Aorta (tissue), 5 donors: ENCODE results near the gene GLT1D1. TPM values are rescaled to one million over a fixed set of nuclear protein-coding genes. Genes with fewer than 3 reads are reported as not detected.

Experiments
- ATAC-seq: fragments of 200-7000 bp; cut with Tn5 transposase; one replicate; pipeline ENCODE4 v1.9.1; 2022; ENCODE audit warnings: moderate library complexity; ENCODE audit not compliant: low FRiP score
- DNase-seq, 2 donors: peaks; one replicate each; pipeline ENCODE4 v3.0.0-alpha.2; 2020
- H3K27ac ChIP-seq, 2 donors: one replicate each; pipeline ENCODE4 v1.5.1; 2013; ENCODE audit warnings: low read length in 2 of 2, mild to moderate bottlenecking in 2 of 2, moderate library complexity in 2 of 2, control low read depth in 1 of 2, inconsistent platforms in 1 of 2, low read depth in 1 of 2
- H3K27me3 ChIP-seq, 2 donors: one replicate each; pipeline ENCODE4 v1.6.1; 2013; ENCODE audit warnings: control low read depth in 1 of 2, low read length in 1 of 2, mild to moderate bottlenecking in 1 of 2, moderate library complexity in 1 of 2; ENCODE audit not compliant: insufficient read depth in 2 of 2, control insufficient read depth in 1 of 2
- H3K36me3 ChIP-seq, 2 donors: one replicate each; pipeline ENCODE4 v1.6.1; 2013; ENCODE audit warnings: control low read depth in 1 of 2, low read length in 1 of 2, mild to moderate bottlenecking in 1 of 2; ENCODE audit not compliant: insufficient read depth in 2 of 2, control insufficient read depth in 1 of 2
- H3K4me1 ChIP-seq, 2 donors: one replicate each; pipeline ENCODE4 v1.6.1; 2013; ENCODE audit warnings: low read length in 2 of 2, control low read depth in 1 of 2, mild to moderate bottlenecking in 1 of 2, moderate library complexity in 1 of 2; ENCODE audit not compliant: insufficient read depth in 2 of 2, control insufficient read depth in 1 of 2
- H3K4me3 ChIP-seq, 2 donors: one replicate each; pipeline ENCODE4 v1.5.1; 2013; ENCODE audit warnings: low read length in 2 of 2, control low read depth in 1 of 2, mild to moderate bottlenecking in 1 of 2
- H3K9me3 ChIP-seq: one replicate; pipeline ENCODE4 v1.6.1; 2013; ENCODE audit warnings: mild to moderate bottlenecking, low read length; ENCODE audit not compliant: control insufficient read depth
- WGBS, 2 donors: extraction: QIAGEN DNeasy Blood & Tissue Kit; methylation state at CpG; one replicate each; pipeline ENCODE4 v1.1.7; 2013; 5-methylcytosine and 5-hydroxymethylcytosine counted together
- intact Hi-C, 2 donors: fragments of 100-400 bp; cut with DNase I; formaldehyde crosslinking; loops; one replicate each; pipeline versions ENCODE4 v1.14.2 to v1.15.0; 2022
- polyA plus RNA-seq, 2 donors: library from polyadenylated mRNA; stranded (reverse); fragments of 200-250 nt; gene quantifications; one replicate each; pipeline ENCODE4 v1.2.3, GENCODE V29; 2013
- total RNA-seq, 2 donors: library from RNA; stranded (reverse); fragmentation: NEBNext Ultra II Directional; extraction: Animal tissue kit (Norgen Biotek cat#: 25700); gene quantifications; one replicate each; pipeline ENCODE4 v1.2.1, GENCODE V29; 2021
- donor health status: healthy with polysubstance abuse.
- donor health status: Bipolar disorder and iron deficiency.
- donor health status: DM: no; HTN: no; CAD: no.
- donor health status: DM: no; HTN: no; CAD: no.
- donor health status: DM: yes; HTN: yes; CAD: no.

The GLT1D1 gene
- total and polyA plus RNA-seq, 4 donors: 0.54 to 1.4 (median 0.78) TPM; not detected in 1

GRCh38 chr12:128949086-128949485 lies 95.8 kb downstream of the GLT1D1 start:
- WGBS, 2 donors: 82 to 83% methylated on average over 5 of the region's 5 CpGs
- Histone ChIP-seq H3K4me3 (no peak overlapping the region), H3K27me3 (no peaks in the 10 kb centered on the region), H3K4me1 (no peaks in the 10 kb centered on the region), H3K9me3 (no peaks in the 10 kb centered on the region), H3K36me3 (no peaks in the 10 kb centered on the region), H3K27ac (no peak overlapping the region)
- intact Hi-C loops: no loop called here
- DNase-seq: no peak
- ATAC-seq: no peak

GRCh38 chr12:128951448-128951847 lies 98.2 kb downstream of the GLT1D1 start:
- H3K27me3 ChIP-seq: no peaks in the 10 kb centered on the region
- H3K4me1 ChIP-seq: no peaks in the 10 kb centered on the region
- H3K27ac ChIP-seq: no peak overlapping the region
- no peaks in the 10 kb centered on the region for H3K36me3 ChIP-seq
- no peak for DNase-seq
- no peak overlapping the region for H3K4me3 ChIP-seq
- intact Hi-C loops: no loop called here
- H3K9me3 ChIP-seq: no peaks in the 10 kb centered on the region
- 83 to 86% methylated on average over 13 of the region's 13 CpGs for WGBS, 2 donors
- ATAC-seq: no peak

DNA sequence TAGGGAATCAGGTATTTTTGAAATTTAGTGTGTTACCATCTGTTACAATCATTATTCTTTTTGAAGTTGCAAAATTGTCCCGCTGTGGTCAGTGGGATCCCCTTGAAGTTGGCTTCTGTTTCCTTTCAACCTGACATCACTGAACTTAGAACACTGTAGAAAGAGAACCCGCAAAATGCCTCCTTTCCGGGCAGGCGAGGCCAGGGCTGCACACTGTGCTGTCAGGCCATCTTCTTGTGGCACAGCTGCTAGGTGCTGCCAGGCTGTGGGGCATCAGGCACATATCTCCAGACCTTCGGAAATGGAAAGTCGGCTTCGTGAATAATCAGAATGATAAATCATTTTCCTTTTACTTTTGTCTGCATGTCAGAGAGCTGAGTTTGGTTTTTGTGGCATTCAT lies 103.5 kb downstream of the GLT1D1 start:
- Histone ChIP-seq H3K27me3 (no peaks in the 10 kb centered on the region), H3K4me1 (no peaks in the 10 kb centered on the region), H3K9me3 (no peaks in the 10 kb centered on the region), H3K27ac (no peak overlapping the region), H3K4me3 (no peak overlapping the region), H3K36me3 (no peaks in the 10 kb centered on the region)
- ATAC-seq (no peak), DNase-seq (no peak)
- 62 to 69% methylated on average over 7 of the region's 7 CpGs for WGBS, 2 donors
- intact Hi-C loops: no loop called here

- 41 to 54% methylated on average over 16 of the region's 16 CpGs for WGBS, 2 donors
- H3K4me1 ChIP-seq: no peaks in the 10 kb centered on the region
- ATAC-seq (no peak), DNase-seq (no peak)
- intact Hi-C loops: no loop called here
- no peaks in the 10 kb centered on the region for H3K36me3 ChIP-seq
- no peak overlapping the region for H3K4me3 ChIP-seq
- no peaks in the 10 kb centered on the region for H3K27me3 ChIP-seq
- H3K27ac ChIP-seq: no peak overlapping the region
- peaks cover 6% of the 10 kb centered on the region for H3K9me3 ChIP-seq
Measured at GRCh38 chr12:128959901-128960300, 106.6 kb downstream of the GLT1D1 start.

GRCh38 chr12:128961308-128961902 lies 108.1 kb downstream of the GLT1D1 start:
- DNase-seq (no peak), ATAC-seq (no peak)
- H3K9me3 ChIP-seq: peaks cover 8% of the 10 kb centered on the region
- H3K27me3 ChIP-seq: no peaks in the 10 kb centered on the region
- 67 to 70% methylated on average over 8 of the region's 8 CpGs for WGBS, 2 donors
- H3K4me3 ChIP-seq: no peak overlapping the region
- intact Hi-C loops: no loop called here
- no peaks in the 10 kb centered on the region for H3K36me3 ChIP-seq
- H3K27ac ChIP-seq: no peak overlapping the region
- H3K4me1 ChIP-seq: no peaks in the 10 kb centered on the region

- no peak overlapping the region for H3K4me3 ChIP-seq
- DNase-seq (no peak), ATAC-seq (no peak)
- no peaks in the 10 kb centered on the region for H3K27me3 ChIP-seq
- H3K36me3 ChIP-seq: no peaks in the 10 kb centered on the region
- no peak overlapping the region for H3K27ac ChIP-seq
- H3K4me1 ChIP-seq: no peaks in the 10 kb centered on the region
- peaks cover 8% of the 10 kb centered on the region for H3K9me3 ChIP-seq
- intact Hi-C loops: no loop called here
- 78% methylated on average over 11 of the region's 11 CpGs for WGBS, 2 donors
Measured at GRCh38 chr12:128961957-128962356, 108.7 kb downstream of the GLT1D1 start.

DNA sequence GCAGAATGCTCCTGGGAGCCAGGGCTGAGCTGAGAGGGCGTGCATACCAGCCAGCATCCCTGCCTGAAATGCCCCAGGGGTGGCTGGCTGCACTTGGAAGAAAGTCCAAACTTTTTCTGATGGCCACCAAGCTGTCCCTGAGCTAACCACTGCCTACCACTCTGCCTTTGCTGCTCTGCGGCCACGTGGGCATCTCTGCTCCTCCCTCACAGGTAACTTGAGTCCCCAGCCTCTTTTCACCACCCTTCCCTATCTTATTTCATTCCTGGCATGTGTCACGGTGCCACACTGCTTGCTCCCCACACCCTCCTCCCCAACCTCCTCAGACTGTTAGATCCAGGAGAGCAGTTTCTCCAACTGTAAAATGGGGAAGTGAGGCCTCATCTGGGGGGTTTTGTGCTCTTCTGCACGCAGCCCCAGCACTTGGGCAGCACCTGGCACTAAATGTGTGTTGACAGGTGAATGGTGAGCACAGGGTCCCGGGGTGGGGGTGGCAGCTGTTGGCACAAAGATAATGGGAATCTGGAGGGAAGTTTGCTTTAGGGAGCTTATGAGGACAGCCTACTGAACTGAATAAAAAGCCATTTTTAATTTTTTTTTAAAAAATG lies 113.0 kb downstream of the GLT1D1 start:
- Histone ChIP-seq H3K9me3 (peaks cover 8% of the 10 kb centered on the region), H3K36me3 (no peaks in the 10 kb centered on the region), H3K27ac (no peak overlapping the region), H3K4me3 (no peak overlapping the region), H3K4me1 (no peaks in the 10 kb centered on the region), H3K27me3 (no peaks in the 10 kb centered on the region)
- DNase-seq (no peak), ATAC-seq (no peak)
- 30 to 34% methylated on average over 6 of the region's 6 CpGs for WGBS, 2 donors
- intact Hi-C loops: no loop called here

DNA sequence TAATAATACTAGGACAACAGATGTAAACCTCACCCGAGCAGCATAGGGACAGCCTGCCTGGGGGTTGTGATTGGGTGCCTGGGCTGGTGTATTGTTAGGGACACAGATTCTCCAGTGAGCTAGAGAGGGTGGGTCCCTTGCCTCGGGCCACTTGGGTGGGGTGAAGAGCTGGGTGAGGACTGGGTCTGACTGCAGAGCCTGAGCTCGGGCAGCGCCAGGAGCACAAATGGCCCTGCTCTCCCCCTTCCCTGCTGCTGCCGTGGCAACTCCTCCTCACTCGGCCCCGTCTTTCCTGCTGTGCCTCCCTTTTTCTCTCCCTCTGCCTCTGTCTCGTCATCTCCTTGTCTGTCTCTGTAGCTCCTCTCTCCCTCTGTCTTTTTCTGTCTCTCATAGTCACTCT lies 115.4 kb downstream of the GLT1D1 start:
- Histone ChIP-seq H3K27ac (no peak overlapping the region), H3K9me3 (peaks cover 8% of the 10 kb centered on the region), H3K27me3 (no peaks in the 10 kb centered on the region), H3K4me1 (no peaks in the 10 kb centered on the region), H3K4me3 (no peak overlapping the region), H3K36me3 (no peaks in the 10 kb centered on the region)
- WGBS, 2 donors: 17 to 19% methylated on average over 8 of the region's 8 CpGs
- ATAC-seq (no peak), DNase-seq (no peak)
- intact Hi-C loops: no loop called here

- intact Hi-C loops: no loop called here
- Histone ChIP-seq H3K9me3 (peaks cover 6% of the 10 kb centered on the region), H3K27me3 (peaks cover 0 to 1% of the 10 kb centered on the region in 2 donors), H3K4me3 (no peak overlapping the region), H3K36me3 (no peaks in the 10 kb centered on the region), H3K27ac (no peak overlapping the region), H3K4me1 (no peaks in the 10 kb centered on the region)
- ATAC-seq: peak; percentile 45
- DNase-seq: no peak
- WGBS, 2 donors: 0 to 1% methylated on average over 18 of the region's 18 CpGs
Measured at GRCh38 chr12:128969480-128970055, 116.3 kb downstream of the GLT1D1 start.
